HL-60/S4 treated with phorbol 12-myristate 13-acetate at 8.2 ng/mL for 4 days and 3 days (cell line): ENCODE data around the gene C17orf67.

Experiments used
- in situ Hi-C: fragments of 300-500 bp; cut with MboI; formaldehyde crosslinking; loops from 2 replicates; pipeline ENCODE4 v1.15.0; 2022; ENCODE audit warnings: low sequenced_read_pairs

The C17orf67 gene

DNA sequence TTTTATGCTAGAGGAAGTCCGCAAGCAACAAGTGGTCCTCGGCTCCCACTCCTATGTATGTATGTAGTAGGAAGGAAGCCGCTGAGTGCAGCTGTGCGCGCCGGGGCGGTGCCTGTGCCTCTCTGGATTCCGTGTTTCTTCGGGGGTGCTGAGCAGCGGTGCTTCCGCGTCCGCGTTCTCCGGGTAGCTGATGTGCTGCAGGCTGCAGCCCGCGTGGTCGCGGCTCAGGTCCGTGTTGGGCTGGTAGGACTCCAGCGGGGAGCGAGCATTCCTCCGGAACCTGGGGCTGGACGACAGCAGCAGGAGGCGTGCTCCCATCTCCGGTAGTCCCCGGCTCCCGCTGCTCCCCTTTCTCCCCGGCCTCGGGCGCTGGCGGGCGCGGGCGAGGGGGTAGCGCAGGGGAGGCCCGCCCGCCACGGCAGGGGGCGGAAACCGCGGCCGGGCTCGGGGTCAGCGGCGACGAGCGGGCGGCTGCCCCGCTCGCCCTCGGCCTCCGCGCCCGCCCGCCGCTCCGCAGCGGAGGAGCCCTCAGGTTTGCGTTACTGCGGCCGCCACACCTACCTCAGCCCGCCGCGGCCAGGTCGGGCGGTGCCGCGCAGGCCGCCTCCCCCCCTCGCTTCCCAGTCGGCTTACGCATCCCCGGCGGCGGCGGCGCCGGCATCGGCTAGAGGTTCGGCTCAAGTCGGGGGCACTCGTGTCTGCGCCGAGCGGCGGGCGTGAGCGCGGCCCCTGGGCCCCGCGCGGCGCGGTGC lies 487 bp downstream of the C17orf67 start:
- in situ Hi-C loops, result no loop called here

DNA sequence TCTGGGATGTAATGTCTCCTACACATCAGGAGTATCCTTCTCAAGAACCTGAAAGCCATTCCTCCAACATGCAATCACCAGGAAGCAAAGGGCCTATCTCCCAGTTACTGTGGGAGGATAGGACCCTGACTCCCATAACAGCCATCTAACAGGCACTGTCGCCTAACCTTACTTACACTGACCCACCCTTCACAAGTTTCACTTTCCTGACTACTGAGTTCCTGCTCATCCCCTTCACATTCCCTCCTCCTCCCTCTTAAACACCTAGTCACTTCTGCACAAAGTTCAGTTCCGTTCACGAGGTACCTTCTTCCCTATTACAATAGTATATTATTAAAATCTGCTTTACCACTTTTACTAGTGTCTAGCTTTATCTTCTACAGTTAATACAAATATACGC lies 1.3 kb downstream of the C17orf67 start:
- in situ Hi-C loops, result no loop called here

DNA sequence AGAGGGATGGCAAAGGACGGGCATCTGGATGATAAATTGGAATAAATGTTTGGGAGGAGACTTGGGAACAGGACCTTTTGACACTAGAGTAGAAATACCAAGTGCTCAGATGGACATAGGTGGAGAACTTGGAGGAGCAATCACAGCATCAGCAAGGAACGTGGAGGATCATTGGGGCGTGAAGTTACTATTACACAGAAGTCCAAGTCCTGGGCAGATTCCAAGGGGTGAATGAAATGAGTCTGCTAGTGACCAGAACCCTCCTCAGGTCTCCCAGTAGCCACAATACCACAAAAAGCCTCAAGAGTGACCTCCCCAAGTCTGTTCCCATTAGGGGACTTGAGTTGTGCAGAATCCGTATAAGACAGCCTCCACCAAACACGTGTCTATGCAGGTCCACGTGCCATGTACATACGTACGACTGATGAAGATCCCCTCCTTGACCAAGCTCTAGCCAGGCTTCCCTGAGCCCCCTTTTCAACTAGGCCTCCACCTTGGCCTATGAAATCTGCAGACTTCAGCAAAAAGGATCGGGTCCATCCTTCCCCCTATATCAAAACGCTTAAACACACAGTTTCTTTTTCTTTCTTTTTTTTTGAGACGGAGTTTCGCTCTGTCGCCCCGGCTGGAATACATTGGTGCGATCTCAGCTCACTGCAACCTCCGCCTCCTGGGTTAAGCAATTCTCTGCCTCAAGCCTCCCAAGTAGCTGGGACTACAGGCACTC lies 2.2 kb downstream of the C17orf67 start:
- in situ Hi-C loops, result no loop called here

DNA sequence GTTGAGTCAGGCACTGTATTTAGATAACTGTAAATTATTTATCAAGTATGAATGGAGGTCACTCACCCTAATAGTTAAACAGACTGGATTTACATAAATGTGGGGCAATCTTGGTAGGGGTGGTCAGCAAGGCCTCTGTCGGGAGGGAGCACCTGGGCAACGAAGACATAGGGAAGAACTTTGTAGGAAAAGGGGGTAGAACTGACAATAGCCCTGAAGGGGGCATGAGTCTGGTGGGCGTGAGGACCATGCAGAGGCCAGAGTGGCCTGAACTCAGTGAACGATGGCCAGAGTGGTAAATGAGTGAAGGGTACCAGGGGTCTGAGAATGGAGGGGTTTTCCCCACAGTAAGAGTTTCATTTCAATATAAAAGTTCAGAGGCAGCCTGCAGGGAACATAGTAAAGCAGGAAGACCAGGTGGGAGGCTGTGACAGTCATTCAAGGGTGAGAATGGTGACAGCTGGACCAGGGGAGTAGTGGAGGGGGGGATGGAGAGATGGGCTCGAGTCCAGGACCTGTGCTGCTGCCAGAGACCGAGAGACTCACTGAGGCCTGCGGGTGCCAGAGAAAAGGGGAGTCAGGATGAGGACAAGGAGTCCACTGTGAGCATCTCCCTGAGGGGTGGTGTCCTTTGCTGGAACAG lies 2.9 kb downstream of the C17orf67 start:
- in situ Hi-C loops, result no loop called here

DNA sequence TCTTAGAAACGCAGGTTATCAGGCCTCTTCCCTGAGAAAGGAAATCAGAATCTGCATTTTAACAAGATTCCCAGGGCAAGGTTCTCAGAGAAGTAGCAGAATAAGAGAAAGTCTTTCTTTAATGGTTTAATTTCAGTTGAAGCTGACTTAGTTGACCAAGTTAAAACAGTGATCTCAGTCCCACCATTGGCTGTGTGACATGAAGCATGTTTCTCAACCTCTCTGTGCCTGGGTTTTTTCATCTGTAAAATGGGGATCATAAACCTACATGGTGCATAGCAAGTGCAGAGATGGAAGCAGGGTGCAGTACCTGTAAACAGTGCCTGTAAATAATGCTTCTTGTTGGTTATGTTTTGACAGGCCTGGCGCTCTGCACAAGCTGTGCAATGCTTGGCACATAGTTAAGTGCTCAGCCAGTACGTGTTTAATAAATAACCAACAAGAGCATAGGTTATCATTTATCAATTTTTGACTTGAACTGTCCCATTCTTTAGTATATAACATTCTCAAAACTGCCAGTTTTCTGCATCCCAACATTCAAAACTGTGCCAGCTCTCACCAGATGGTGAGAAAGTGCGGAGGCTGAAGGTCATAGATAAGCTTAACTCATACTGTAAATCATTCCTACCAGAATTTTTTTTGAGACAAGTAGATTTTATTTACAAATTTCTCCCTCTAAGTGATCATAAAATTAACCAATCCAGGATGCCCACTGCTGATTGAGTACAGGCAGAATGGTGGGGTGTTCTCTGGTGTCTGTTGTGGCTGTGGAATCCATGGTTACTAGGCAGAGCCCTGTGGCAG lies 6.9 kb downstream of the C17orf67 start:
- in situ Hi-C loops, result no loop called here

GRCh38 chr17:56824503-56824902 lies 9.2 kb downstream of the C17orf67 start:
- in situ Hi-C loops, result no loop called here

DNA sequence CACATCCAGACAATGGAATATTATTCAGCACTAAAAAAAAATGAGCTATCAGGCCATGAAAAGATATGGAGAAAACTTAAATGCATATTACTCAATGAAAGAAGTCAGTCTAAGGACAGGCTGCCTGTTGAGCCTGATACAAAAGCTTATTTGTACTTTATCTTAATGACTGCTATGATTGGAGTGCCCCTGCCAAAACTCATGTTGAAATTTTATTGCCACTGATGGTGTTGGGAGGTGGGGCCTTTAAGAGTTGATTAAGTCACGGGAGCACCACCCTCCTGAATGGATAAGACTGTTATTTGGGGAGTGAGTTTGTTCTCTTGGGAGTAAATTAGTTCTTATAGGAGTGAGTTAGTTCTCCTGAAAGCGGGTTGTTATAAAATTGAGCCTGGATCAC lies 9.9 kb downstream of the C17orf67 start:
- in situ Hi-C loops, result no loop called here

GRCh38 chr17:56822725-56823124 lies 11.0 kb downstream of the C17orf67 start:
- in situ Hi-C loops, result no loop called here

GRCh38 chr17:56821847-56822534 lies 11.7 kb downstream of the C17orf67 start:
- in situ Hi-C loops, result no loop called here

DNA sequence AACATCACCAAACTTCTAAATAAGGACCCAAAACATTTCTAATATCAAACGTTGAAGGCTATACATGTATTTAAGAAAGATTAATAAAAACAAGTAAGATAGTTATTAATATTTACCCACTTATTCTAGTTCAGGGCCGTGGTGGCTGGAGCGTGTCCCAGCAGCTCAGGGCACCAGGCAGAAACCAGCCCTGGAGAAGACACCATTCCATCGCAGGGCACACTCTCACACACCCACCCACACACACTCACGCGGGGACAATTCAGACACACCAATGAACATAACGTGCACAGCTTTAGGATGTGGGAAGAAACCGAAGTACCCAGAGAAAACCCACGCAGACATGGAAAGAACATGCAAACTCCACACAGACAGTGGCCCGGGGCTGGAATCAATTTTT lies 13.5 kb downstream of the C17orf67 start:
- in situ Hi-C loops, result no loop called here

- in situ Hi-C loops, result loop anchor here (10.0 kb wide), 1 partner anchor 125 kb away; no protein-coding TSS in a partner anchor
Measured at GRCh38 chr17:56819431-56820145, 14.1 kb downstream of the C17orf67 start.

- in situ Hi-C loops, result loop anchor here (10.0 kb wide), 1 partner anchor 126 kb away; no protein-coding TSS in a partner anchor
Measured at GRCh38 chr17:56819030-56819429, 14.7 kb downstream of the C17orf67 start.

GRCh38 chr17:56817066-56817465 lies 16.7 kb downstream of the C17orf67 start:
- in situ Hi-C loops, result loop anchor here (10.0 kb wide), 1 partner anchor 128 kb away; no protein-coding TSS in a partner anchor

GRCh38 chr17:56815711-56816110 lies 18.0 kb downstream of the C17orf67 start:
- in situ Hi-C loops, result loop anchor here (10.0 kb wide), 1 partner anchor 129 kb away; no protein-coding TSS in a partner anchor

DNA sequence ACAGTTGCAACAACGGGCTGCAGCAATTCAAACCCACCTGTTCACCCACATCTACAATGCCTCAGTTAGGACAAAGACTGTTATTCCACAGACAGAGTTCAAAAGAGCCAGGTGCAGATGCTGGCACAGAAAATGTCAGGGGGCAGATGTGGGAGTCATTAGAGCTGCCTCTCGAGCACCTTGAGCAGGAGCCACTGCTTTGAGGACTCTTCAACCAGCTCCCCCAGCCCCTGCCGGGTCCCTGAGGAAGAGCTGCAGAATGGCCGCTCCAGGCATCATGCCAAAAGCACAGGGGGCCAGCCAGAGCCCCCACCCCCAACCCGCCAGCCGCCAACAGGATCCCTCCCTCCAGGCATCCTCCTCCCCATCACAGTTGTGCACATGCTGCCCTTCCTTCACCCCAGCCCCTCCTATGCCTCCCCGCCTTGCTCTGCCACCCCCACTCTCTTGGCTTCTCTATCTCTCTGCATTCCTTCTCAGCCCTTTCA lies 20.8 kb downstream of the C17orf67 start:
- in situ Hi-C loops, result loop anchor here (10.0 kb wide), 1 partner anchor 132 kb away; no protein-coding TSS in a partner anchor

DNA sequence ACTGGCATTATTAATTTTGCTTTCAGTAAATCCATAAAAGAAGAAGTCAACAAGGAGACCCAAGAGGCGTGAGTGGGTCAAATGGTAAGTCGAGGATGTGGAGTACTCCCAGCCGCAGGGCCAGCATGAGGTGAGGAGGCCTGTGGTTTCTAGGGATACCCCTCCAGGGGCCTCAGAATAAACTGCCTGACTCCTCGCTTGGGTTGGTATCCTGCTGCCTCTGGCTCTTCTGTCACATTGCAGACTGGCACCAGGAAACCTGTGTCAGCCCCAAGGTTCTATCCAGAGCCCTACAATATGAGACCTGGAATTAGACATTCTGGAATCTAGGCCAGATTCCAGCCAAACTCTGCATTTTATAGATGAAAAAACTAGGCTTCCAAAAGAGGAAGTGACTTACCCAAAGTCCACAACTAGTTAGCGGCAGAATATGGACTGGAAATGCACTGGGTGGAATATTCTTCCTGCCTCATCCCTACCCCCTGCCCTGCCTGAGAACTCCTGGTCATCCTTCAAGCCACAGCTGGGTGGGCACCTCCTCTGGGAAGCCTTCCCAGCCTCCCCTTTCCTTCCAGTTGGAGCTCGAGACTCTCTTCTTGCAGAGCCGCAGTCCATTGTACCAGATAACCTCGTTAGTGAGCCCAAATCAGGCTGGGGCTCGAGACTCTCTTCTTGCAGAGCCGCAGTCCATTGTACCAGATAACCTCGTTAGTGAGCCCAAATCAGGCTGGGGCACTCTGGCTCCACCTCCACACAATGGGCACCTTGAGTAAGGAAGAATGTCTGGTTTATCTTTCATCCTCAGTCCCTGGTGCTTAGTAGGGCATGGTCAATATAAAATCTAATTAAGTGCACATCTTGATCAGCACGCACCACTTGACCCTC lies 22.6 kb downstream of the C17orf67 start:
- in situ Hi-C loops, result loop anchor here (10.0 kb wide), 1 partner anchor 134 kb away; no protein-coding TSS in a partner anchor

GRCh38 chr17:56810343-56810742 lies 23.4 kb downstream of the C17orf67 start:
- in situ Hi-C loops, result loop anchor here (10.0 kb wide), 1 partner anchor 134 kb away; no protein-coding TSS in a partner anchor

- in situ Hi-C loops, result loop anchor here (10.0 kb wide), 1 partner anchor 135 kb away; no protein-coding TSS in a partner anchor
Measured at GRCh38 chr17:56809820-56810179, 23.9 kb downstream of the C17orf67 start.
